Osteoblast (primary cell): ENCODE measurements around the gene DXO. TPM values are rescaled to one million over a fixed set of nuclear protein-coding genes. Genes with fewer than 3 reads are reported as not detected.

ENCODE experiments used
- DNase-seq: peaks from one replicate; pipeline ENCODE4 v3.0.0; 2011; ENCODE audit warnings: low spot score, mixed read lengths; ENCODE audit not compliant: insufficient read length; ENCODE audit errors: missing footprints
- H2AFZ ChIP-seq: 2 replicates; pipeline ENCODE4 v1.6.0; 2011; ENCODE audit warnings: mild to moderate bottlenecking, low read length
- H3K27ac ChIP-seq: 2 replicates; pipeline ENCODE4 v1.5.1; 2011; ENCODE audit warnings: mild to moderate bottlenecking, low read depth, low read length, moderate library complexity
- H3K27me3 ChIP-seq: 2 replicates; pipeline ENCODE4 v1.6.0; 2012; ENCODE audit warnings: mild to moderate bottlenecking, control low read depth, inconsistent platforms, low read length, moderate library complexity; ENCODE audit not compliant: insufficient read depth
- H3K36me3 ChIP-seq: 2 replicates; pipeline ENCODE4 v1.5.1; 2011; ENCODE audit warnings: mild to moderate bottlenecking, low read length, control low read depth, moderate library complexity; ENCODE audit not compliant: insufficient read depth
- H3K4me1 ChIP-seq: 2 replicates; pipeline ENCODE4 v1.5.1; 2011; ENCODE audit warnings: mild to moderate bottlenecking, low read length, control low read depth, moderate library complexity; ENCODE audit not compliant: insufficient read depth
- H3K4me2 ChIP-seq: 2 replicates; pipeline ENCODE4 v1.6.0; 2011; ENCODE audit warnings: mild to moderate bottlenecking, low read length; ENCODE audit not compliant: insufficient read depth
- H3K4me3 ChIP-seq: fragments of 200-600 bp; sonication (generic); 3 replicates; pipeline ENCODE4 v1.5.1; 2012; ENCODE audit warnings: mild to moderate bottlenecking, low read length, inconsistent platforms; ENCODE audit not compliant: insufficient read depth
- H3K79me2 ChIP-seq: 2 replicates; pipeline ENCODE4 v1.6.0; 2012; ENCODE audit warnings: mild to moderate bottlenecking, low read length, control low read depth, inconsistent platforms; ENCODE audit not compliant: insufficient read depth
- H3K9me3 ChIP-seq: 2 replicates; pipeline ENCODE4 v1.5.1; 2011; ENCODE audit warnings: low read depth, low read length, control low read depth
- H4K20me1 ChIP-seq: 2 replicates; pipeline ENCODE4 v1.6.0; 2012; ENCODE audit warnings: mild to moderate bottlenecking, low read length, control low read depth; ENCODE audit not compliant: insufficient read depth
- total RNA-seq: library from RNA; depleted of rRNA; stranded (reverse); fragments of >200 nt; gene quantifications from 2 replicates; pipeline ENCODE4 v1.2.3, GENCODE V29; 2012
- TF ChIP-seq, protein P1 (sequence below): IDR thresholded peaks from 2 replicates; pipeline ENCODE4 v1.5.1; 2011; ENCODE audit warnings: mild to moderate bottlenecking, low read depth, low read length, moderate library complexity; ENCODE audit errors: extremely low read depth

The DXO gene
- total RNA-seq, 1 donor = 18.1 TPM

DNA sequence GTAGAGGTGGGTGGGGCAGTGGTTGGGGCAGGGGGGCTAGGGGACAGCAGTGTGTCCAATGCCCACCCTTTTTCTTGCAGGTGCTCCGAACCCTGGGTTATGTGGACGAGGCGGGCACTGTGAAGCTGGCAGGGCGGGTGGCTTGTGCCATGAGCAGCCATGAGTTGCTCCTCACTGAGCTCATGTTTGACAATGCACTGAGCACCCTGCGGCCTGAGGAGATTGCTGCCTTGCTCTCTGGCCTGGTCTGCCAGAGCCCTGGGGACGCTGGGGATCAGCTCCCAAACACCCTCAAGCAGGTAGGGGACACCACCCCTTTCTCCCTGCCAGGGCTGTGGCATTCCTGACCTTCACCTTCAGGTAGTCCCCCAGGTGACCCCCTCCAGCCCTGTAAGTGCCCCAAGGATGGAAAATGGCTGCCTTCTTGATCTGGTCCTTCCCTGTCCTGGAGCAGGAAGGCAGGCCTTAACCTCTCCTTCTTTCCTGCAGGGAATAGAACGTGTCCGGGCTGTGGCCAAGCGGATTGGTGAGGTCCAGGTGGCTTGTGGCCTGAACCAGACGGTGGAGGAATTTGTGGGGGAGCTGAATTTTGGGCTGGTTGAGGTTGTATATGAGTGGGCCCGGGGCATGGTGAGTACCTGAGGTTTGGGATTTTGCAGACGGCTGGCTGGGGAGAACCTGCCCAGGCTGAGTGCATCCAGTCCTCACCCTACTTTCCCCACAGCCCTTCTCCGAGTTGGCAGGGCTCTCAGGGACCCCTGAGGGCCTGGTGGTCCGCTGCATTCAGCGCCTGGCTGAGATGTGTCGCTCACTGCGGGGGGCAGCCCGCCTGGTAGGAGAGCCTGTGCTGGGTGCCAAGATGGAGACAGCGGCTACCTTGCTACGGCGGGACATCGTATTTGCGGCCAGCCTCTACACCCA is 2.9 kb downstream of the DXO start:
- Histone ChIP-seq H3K9me3 (no peaks in the 10 kb centered on the region), H2AFZ (no peak overlapping the region), H3K4me2 (peak overlapping the region; percentile 93), H3K4me1 (peaks cover 32% of the 10 kb centered on the region), H3K4me3 (no peak overlapping the region), H3K36me3 (peaks cover 58% of the 10 kb centered on the region), H3K79me2 (peaks cover 49% of the 10 kb centered on the region), H3K27ac (peak overlapping the region; percentile 99), H3K27me3 (no peaks in the 10 kb centered on the region), H4K20me1 (peaks cover 4% of the 10 kb centered on the region)
- TF ChIP-seq, protein P1, sequence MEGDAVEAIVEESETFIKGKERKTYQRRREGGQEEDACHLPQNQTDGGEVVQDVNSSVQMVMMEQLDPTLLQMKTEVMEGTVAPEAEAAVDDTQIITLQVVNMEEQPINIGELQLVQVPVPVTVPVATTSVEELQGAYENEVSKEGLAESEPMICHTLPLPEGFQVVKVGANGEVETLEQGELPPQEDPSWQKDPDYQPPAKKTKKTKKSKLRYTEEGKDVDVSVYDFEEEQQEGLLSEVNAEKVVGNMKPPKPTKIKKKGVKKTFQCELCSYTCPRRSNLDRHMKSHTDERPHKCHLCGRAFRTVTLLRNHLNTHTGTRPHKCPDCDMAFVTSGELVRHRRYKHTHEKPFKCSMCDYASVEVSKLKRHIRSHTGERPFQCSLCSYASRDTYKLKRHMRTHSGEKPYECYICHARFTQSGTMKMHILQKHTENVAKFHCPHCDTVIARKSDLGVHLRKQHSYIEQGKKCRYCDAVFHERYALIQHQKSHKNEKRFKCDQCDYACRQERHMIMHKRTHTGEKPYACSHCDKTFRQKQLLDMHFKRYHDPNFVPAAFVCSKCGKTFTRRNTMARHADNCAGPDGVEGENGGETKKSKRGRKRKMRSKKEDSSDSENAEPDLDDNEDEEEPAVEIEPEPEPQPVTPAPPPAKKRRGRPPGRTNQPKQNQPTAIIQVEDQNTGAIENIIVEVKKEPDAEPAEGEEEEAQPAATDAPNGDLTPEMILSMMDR = no peak
- peak; percentile 78 for DNase-seq

DNA sequence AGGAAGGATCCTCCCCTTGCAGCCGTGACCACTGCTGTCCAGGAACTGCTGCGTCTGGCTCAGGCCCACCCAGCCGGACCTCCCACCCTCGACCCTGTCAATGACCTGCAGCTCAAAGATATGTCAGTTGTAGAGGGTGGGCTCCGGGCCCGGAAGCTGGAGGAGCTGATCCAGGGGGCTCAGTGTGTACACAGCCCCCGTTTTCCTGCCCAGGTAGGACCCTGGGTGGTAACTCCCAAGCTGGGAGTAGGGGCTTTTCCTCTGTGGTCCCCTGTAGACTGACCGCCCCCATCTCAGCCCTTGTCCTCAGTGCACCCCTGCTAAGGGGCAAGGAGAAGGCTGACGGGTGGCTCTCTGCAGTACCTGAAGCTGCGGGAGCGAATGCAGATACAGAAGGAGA is 3.6 kb downstream of the DXO start:
- no peak overlapping the region for H3K4me3 ChIP-seq
- peak; percentile 66 for DNase-seq
- H3K79me2 ChIP-seq = peaks cover 41% of the 10 kb centered on the region
- H3K27ac ChIP-seq = no peak overlapping the region
- H2AFZ ChIP-seq = no peak overlapping the region
- H4K20me1 ChIP-seq = peaks cover 4% of the 10 kb centered on the region
- TF ChIP-seq, protein P1 = no peak
- no peak overlapping the region for H3K4me2 ChIP-seq
- H3K27me3 ChIP-seq = no peaks in the 10 kb centered on the region
- peaks cover 66% of the 10 kb centered on the region for H3K36me3 ChIP-seq
- H3K4me1 ChIP-seq = peaks cover 28% of the 10 kb centered on the region
- H3K9me3 ChIP-seq = no peaks in the 10 kb centered on the region

DNA sequence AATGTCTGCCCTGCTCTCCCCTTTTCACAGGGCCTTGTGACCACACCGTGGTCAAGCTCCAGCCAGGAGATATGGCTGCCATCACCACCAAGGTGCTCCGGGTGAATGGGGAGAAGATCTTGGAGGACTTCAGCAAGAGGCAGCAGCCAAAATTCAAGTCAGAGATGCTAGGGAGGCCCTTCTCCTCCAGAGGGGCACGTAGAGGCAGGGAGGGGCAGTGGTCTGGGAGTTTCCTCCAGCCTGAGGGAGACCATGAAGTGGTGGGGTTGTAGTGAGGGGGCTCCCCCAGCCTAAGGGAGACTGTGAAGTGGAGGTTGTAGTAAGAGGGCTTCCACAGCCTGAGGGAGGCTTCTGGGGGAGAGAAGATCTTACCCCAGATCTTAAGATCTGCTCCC is 4.0 kb downstream of the DXO start:
- Histone ChIP-seq H3K4me3 (no peak overlapping the region), H2AFZ (no peak overlapping the region), H3K9me3 (no peaks in the 10 kb centered on the region), H3K4me1 (peaks cover 24% of the 10 kb centered on the region), H3K36me3 (peaks cover 70% of the 10 kb centered on the region), H3K27ac (no peak overlapping the region), H3K4me2 (no peak overlapping the region), H3K27me3 (no peaks in the 10 kb centered on the region), H3K79me2 (peaks cover 37% of the 10 kb centered on the region), H4K20me1 (peaks cover 4% of the 10 kb centered on the region)
- peak; percentile 65 for DNase-seq
- TF ChIP-seq, protein P1 = no peak
